ENCODE data around the gene POC1B. TPM values are rescaled to one million over a fixed set of nuclear protein-coding genes. Genes with fewer than 3 reads are reported as not detected.

Gene POC1B
- total RNA-seq, 1 donor from 2014 or later = 22.7 TPM

GRCh38 chr12:89493670-89494302 is 32.1 kb downstream of the POC1B start:
- DNase-seq (ENCODE audit: low spot score) = no peak
- Mint-ChIP-seq H3K4me3 (ENCODE audit: unreplicated experiment) (no peak overlapping the region), H3K9me3 (ENCODE audit: unreplicated experiment) (no peaks in the 10 kb centered on the region), H3K4me1 (ENCODE audit: unreplicated experiment) (peaks cover 15% of the 10 kb centered on the region), H3K27me3 (ENCODE audit: unreplicated experiment) (no peaks in the 10 kb centered on the region), H3K27ac (ENCODE audit: unreplicated experiment) (no peak overlapping the region), H3K36me3 (ENCODE audit: low read depth, unreplicated experiment) (peaks cover 11% of the 10 kb centered on the region)
- no peak for TF ChIP-seq CTCF (IDR thresholded peaks at IDR 0.05; ENCODE audit: unreplicated experiment)

GRCh38 chr12:89492883-89493282 is 33.0 kb downstream of the POC1B start:
- H3K27ac Mint-ChIP-seq (ENCODE audit: unreplicated experiment) = no peak overlapping the region
- peaks cover 15% of the 10 kb centered on the region for H3K4me1 Mint-ChIP-seq (ENCODE audit: unreplicated experiment)
- TF ChIP-seq CTCF (IDR thresholded peaks at IDR 0.05; ENCODE audit: unreplicated experiment) = no peak
- peaks cover 11% of the 10 kb centered on the region for H3K36me3 Mint-ChIP-seq (ENCODE audit: low read depth, unreplicated experiment)
- H3K4me3 Mint-ChIP-seq (ENCODE audit: unreplicated experiment) = no peak overlapping the region
- DNase-seq (ENCODE audit: low spot score) = no peak
- no peaks in the 10 kb centered on the region for H3K9me3 Mint-ChIP-seq (ENCODE audit: unreplicated experiment)
- no peaks in the 10 kb centered on the region for H3K27me3 Mint-ChIP-seq (ENCODE audit: unreplicated experiment)

GRCh38 chr12:89490922-89491321 is 34.9 kb downstream of the POC1B start:
- Mint-ChIP-seq H3K4me1 (ENCODE audit: unreplicated experiment) (peaks cover 15% of the 10 kb centered on the region), H3K27me3 (ENCODE audit: unreplicated experiment) (no peaks in the 10 kb centered on the region), H3K27ac (ENCODE audit: unreplicated experiment) (no peak overlapping the region), H3K9me3 (ENCODE audit: unreplicated experiment) (no peaks in the 10 kb centered on the region), H3K4me3 (ENCODE audit: unreplicated experiment) (no peak overlapping the region), H3K36me3 (ENCODE audit: low read depth, unreplicated experiment) (peaks cover 26% of the 10 kb centered on the region)
- no peak for DNase-seq (ENCODE audit: low spot score)
- no peak for TF ChIP-seq CTCF (IDR thresholded peaks at IDR 0.05; ENCODE audit: unreplicated experiment)

GRCh38 chr12:89486264-89486663 is 39.6 kb downstream of the POC1B start:
- no peak overlapping the region for H3K27ac Mint-ChIP-seq (ENCODE audit: unreplicated experiment)
- H3K27me3 Mint-ChIP-seq (ENCODE audit: unreplicated experiment) = no peaks in the 10 kb centered on the region
- no peaks in the 10 kb centered on the region for H3K4me1 Mint-ChIP-seq (ENCODE audit: unreplicated experiment)
- DNase-seq (ENCODE audit: low spot score) = no peak
- no peak overlapping the region for H3K4me3 Mint-ChIP-seq (ENCODE audit: unreplicated experiment)
- no peaks in the 10 kb centered on the region for H3K9me3 Mint-ChIP-seq (ENCODE audit: unreplicated experiment)
- H3K36me3 Mint-ChIP-seq (ENCODE audit: low read depth, unreplicated experiment) = peaks cover 15% of the 10 kb centered on the region
- no peak for TF ChIP-seq CTCF (IDR thresholded peaks at IDR 0.05; ENCODE audit: unreplicated experiment)

- no peaks in the 10 kb centered on the region for H3K27me3 Mint-ChIP-seq (ENCODE audit: unreplicated experiment)
- no peak for TF ChIP-seq CTCF (IDR thresholded peaks at IDR 0.05; ENCODE audit: unreplicated experiment)
- H3K36me3 Mint-ChIP-seq (ENCODE audit: low read depth, unreplicated experiment) = peaks cover 15% of the 10 kb centered on the region
- no peak overlapping the region for H3K27ac Mint-ChIP-seq (ENCODE audit: unreplicated experiment)
- no peak overlapping the region for H3K4me3 Mint-ChIP-seq (ENCODE audit: unreplicated experiment)
- H3K9me3 Mint-ChIP-seq (ENCODE audit: unreplicated experiment) = no peaks in the 10 kb centered on the region
- no peak for DNase-seq (ENCODE audit: low spot score)
- H3K4me1 Mint-ChIP-seq (ENCODE audit: unreplicated experiment) = no peaks in the 10 kb centered on the region
Observed at GRCh38 chr12:89484470-89484869, 41.4 kb downstream of the POC1B start.

Measured in endothelial cell (in vitro differentiated cells).